Stomach (tissue), 9 donors: Measurements from ENCODE around the gene COBL. TPM values are rescaled to one million over a fixed set of nuclear protein-coding genes. Genes with fewer than 3 reads are reported as not detected.

Experiments used
- DNase-seq, 2 donors: peaks; one replicate each; pipeline versions ENCODE4 v3.0.0 to v3.0.0-alpha.2; 2013 to 2019
- H3K27ac ChIP-seq, 5 donors: fragments of 200-600 bp in 4 of 5; sonication (generic) in 4 of 5; one replicate each; pipeline ENCODE4 v1.5.1; 2013 to 2019; ENCODE audit warnings: mild to moderate bottlenecking in 1 of 5, moderate library complexity in 1 of 5
- H3K27me3 ChIP-seq, 3 donors: fragments of 200-600 bp; sonication (generic); one replicate each; pipeline ENCODE4 v1.5.1; 2017 to 2019; ENCODE audit warnings: mixed run types in 1 of 3
- H3K36me3 ChIP-seq, 4 donors: fragments of 200-600 bp; sonication (generic); 1 replicate in 3 of 4; 2 replicates in 1 of 4; pipeline ENCODE4 v1.5.1; 2016 to 2019
- H3K4me1 ChIP-seq, 4 donors: fragments of 200-600 bp; sonication (generic); one replicate each; pipeline ENCODE4 v1.5.1; 2016 to 2019
- H3K4me3 ChIP-seq, 4 donors: fragments of 200-600 bp; sonication (generic) in 3 of 4; one replicate each; pipeline ENCODE4 v1.5.1; 2016 to 2019; ENCODE audit warnings: mild to moderate bottlenecking in 1 of 4
- H3K9me3 ChIP-seq, 4 donors: fragments of 200-600 bp; sonication (generic); one replicate each; pipeline ENCODE4 v1.5.1; 2016 to 2019
- CTCF ChIP-seq, 7 experiments: fragments of 450-650 bp in 4 of 7; fragments of 200-600 bp in 3 of 7; sonication (generic) in 3 of 7; IDR thresholded peaks; one replicate each; pipeline ENCODE4 v1.5.1; 2016 to 2019; ENCODE audit warnings: antibody characterized with exemption in 7 of 7, control low read depth in 2 of 7, mild to moderate bottlenecking in 1 of 7
- EP300 ChIP-seq: sonication (generic); formaldehyde crosslinking; IDR thresholded peaks from one replicate; pipeline ENCODE4 v1.6.1; 2017; ENCODE audit warnings: antibody characterized with exemption
- POLR2A ChIP-seq, 4 donors: fragments of 450-650 bp; IDR thresholded peaks; one replicate each; pipeline ENCODE4 v1.6.1; 2016; ENCODE audit warnings: antibody characterized with exemption in 4 of 4, control low read depth in 2 of 4, mild to moderate bottlenecking in 1 of 4, moderate library complexity in 1 of 4
- POLR2AphosphoS5 ChIP-seq, 3 donors: sonication (generic); formaldehyde crosslinking; IDR thresholded peaks; one replicate each; pipeline ENCODE4 v1.6.1; 2016; ENCODE audit warnings: antibody characterized with exemption in 3 of 3
- WGBS, 5 donors: extraction: QIAGEN DNeasy Blood & Tissue Kit in 3 of 5; methylation state at CpG; one replicate each; pipeline versions ENCODE4 v1.1.5 to v1.1.7; 2013 to 2018; 5-methylcytosine and 5-hydroxymethylcytosine counted together
- intact Hi-C: fragments of 100-400 bp; cut with DNase I; formaldehyde crosslinking; loops from one replicate; pipeline ENCODE4 v1.15.1; 2023; ENCODE audit warnings: low total_unique reads
- polyA plus RNA-seq, 3 donors: library from polyadenylated mRNA; stranded (reverse); fragments of 200-250 nt; gene quantifications; one replicate each; pipeline ENCODE4 v1.2.3, GENCODE V29; 2013
- total RNA-seq, 5 donors: library from RNA; depleted of rRNA; stranded (reverse); fragments of >200 nt; gene quantifications; one replicate each; pipeline versions ENCODE4 v1.1.0 to v1.2.3, GENCODE V29; 2014 to 2016
- donor health status: healthy with polysubstance abuse.
- donor health status: Bipolar disorder and iron deficiency.
- donor health status: healthy.

COBL gene
- total and polyA plus RNA-seq, 8 donors, result 4.9 to 79.9 (median 16.0) TPM

- H3K27me3 ChIP-seq, result no peaks in the 10 kb centered on the region
- H3K4me3 ChIP-seq, result no peak overlapping the region
- peaks cover 0 to 17% (median 13%) of the 10 kb centered on the region in 4 donors for H3K36me3 ChIP-seq
- H3K27ac ChIP-seq, result no peak overlapping the region
- WGBS, 5 donors, result 78 to 89% (median 83%) methylated on average over 10 of the region's 10 CpGs
- no peaks in the 10 kb centered on the region for H3K9me3 ChIP-seq
- DNase-seq, result no peak
- H3K4me1 ChIP-seq, result peaks cover 0 to 17% (median 6%) of the 10 kb centered on the region in 4 donors
- TF ChIP-seq EP300 (no peak), POLR2A (IDR thresholded peaks at IDR 0.05) (no peak), POLR2AphosphoS5 (IDR thresholded peaks at IDR 0.05) (no peak), CTCF (IDR thresholded peaks at IDR 0.05) (no peak)
- intact Hi-C loops, result no loop called here
Observed at GRCh38 chr7:51138123-51139085, 178.2 kb downstream of the COBL start.

GRCh38 chr7:51135576-51135975, 181.0 kb downstream of the COBL start:
- Histone ChIP-seq H3K36me3 (peaks cover 0 to 27% (median 22%) of the 10 kb centered on the region in 4 donors), H3K4me1 (peaks cover 0 to 15% (median 6%) of the 10 kb centered on the region in 4 donors), H3K4me3 (no peak overlapping the region), H3K27me3 (no peaks in the 10 kb centered on the region), H3K9me3 (no peaks in the 10 kb centered on the region), H3K27ac (no peak overlapping the region)
- 68 to 93% (median 75%) methylated on average over 2 of the region's 2 CpGs for WGBS, 5 donors
- DNase-seq, result no peak
- intact Hi-C loops, result no loop called here
- TF ChIP-seq POLR2AphosphoS5 (IDR thresholded peaks at IDR 0.05) (no peak), POLR2A (IDR thresholded peaks at IDR 0.05) (no peak), CTCF (IDR thresholded peaks at IDR 0.05) (no peak), EP300 (no peak)

GRCh38 chr7:51134013-51134441, 182.6 kb downstream of the COBL start:
- no peaks in the 10 kb centered on the region for H3K27me3 ChIP-seq
- WGBS, 5 donors, result 57 to 84% (median 71%) methylated on average over 4 of the region's 4 CpGs
- peaks cover 0 to 27% (median 22%) of the 10 kb centered on the region in 4 donors for H3K36me3 ChIP-seq
- TF ChIP-seq EP300 (no peak), CTCF (IDR thresholded peaks at IDR 0.05) (no peak), POLR2A (IDR thresholded peaks at IDR 0.05) (no peak), POLR2AphosphoS5 (IDR thresholded peaks at IDR 0.05) (no peak)
- H3K9me3 ChIP-seq, result no peaks in the 10 kb centered on the region
- no peak overlapping the region for H3K4me3 ChIP-seq
- H3K4me1 ChIP-seq, result no peaks in the 10 kb centered on the region
- no peak overlapping the region for H3K27ac ChIP-seq
- intact Hi-C loops, result no loop called here
- DNase-seq, result no peak

- no peak overlapping the region for H3K4me3 ChIP-seq
- no peak for DNase-seq
- intact Hi-C loops, result no loop called here
- no peak overlapping the region for H3K27ac ChIP-seq
- peaks cover 0 to 27% (median 22%) of the 10 kb centered on the region in 4 donors for H3K36me3 ChIP-seq
- H3K9me3 ChIP-seq, result no peaks in the 10 kb centered on the region
- 82 to 96% (median 90%) methylated on average over 3 of the region's 3 CpGs for WGBS, 5 donors
- TF ChIP-seq POLR2AphosphoS5 (IDR thresholded peaks at IDR 0.05), result no peak
- no peak for TF ChIP-seq POLR2A (IDR thresholded peaks at IDR 0.05)
- no peak for TF ChIP-seq CTCF (IDR thresholded peaks at IDR 0.05)
- TF ChIP-seq EP300, result no peak
- H3K27me3 ChIP-seq, result no peaks in the 10 kb centered on the region
- no peaks in the 10 kb centered on the region for H3K4me1 ChIP-seq
Observed at GRCh38 chr7:51132661-51133060, 183.9 kb downstream of the COBL start.
